Stimulated activated CD4-positive, alpha-beta T cell treated with anti-CD3 and anti-CD28 coated beads, Interleukin-4, amount 100 ng/mL, for 24 hours (primary cell): ENCODE data around the gene SBNO1.
"Not testable (repeated sequence)": the region's sequence is repeated elsewhere in the genome, so short reads cannot be mapped to it uniquely, and the experiment has no call there.

Experiments used
- DNase-seq: peaks from one replicate; pipeline ENCODE4 v3.0.0-alpha.2; 2020

Gene SBNO1

DNA sequence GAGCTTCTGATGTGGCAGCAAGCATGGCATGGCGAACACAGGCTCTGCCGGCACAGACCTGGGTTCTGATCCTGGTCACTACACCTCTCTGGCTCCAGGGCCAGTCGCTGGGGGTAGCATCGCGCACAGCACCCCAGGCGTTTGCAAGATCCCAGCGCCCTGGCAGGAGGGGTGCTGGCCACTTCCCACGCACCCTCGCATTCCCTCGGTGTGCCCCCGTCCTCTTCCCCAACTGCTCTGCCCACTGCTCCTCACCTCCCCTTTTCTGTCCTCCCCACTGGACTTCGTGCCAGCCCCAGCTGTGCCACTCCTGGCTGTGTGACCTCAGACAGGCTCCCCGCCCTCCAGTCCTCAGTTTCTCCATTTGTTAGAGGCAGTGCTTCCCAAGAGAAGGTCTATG is 95.8 kb downstream of the SBNO1 start:
- DNase-seq, result no peak

DNA sequence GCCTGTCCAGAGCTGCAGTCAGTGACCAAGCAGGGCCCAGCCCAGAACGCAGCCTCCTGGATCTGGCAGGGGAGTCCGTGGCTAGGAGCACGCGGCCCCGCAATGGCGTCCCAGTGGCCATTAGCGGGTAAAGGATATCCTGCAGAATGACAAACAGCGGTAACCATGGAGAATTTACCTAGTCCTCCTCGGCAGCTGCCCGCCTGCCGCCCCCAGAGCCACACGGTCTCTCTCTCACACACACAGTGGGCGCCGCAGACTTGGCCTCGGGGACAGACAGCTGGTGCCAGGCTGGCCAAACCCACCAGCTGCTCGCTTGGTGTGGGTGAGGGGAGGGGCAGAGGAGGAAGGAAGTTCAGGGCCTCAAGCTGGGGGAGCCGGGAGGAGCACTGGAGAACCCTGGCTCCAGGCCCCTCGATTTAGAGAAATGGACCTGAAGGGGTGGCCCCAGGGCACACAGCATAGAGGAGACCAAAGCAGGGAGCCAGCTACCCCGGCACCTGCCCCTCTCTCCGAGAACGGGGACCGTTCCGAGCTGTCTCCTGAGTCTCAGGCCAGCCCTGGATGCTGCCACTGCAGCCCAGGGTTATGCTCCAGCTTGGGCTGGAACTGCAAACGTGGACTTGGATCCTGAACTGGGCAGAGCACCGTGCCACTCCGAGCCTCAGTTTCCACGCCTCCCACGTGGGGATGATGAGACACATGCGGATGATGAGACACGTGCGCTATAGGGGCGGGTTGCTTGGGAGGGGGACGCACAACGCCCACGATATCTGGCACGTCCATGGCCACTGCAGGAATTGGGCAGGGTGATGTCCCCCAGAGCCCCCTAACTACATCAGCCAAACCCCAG is 96.4 kb downstream of the SBNO1 start:
- no peak for DNase-seq

DNA sequence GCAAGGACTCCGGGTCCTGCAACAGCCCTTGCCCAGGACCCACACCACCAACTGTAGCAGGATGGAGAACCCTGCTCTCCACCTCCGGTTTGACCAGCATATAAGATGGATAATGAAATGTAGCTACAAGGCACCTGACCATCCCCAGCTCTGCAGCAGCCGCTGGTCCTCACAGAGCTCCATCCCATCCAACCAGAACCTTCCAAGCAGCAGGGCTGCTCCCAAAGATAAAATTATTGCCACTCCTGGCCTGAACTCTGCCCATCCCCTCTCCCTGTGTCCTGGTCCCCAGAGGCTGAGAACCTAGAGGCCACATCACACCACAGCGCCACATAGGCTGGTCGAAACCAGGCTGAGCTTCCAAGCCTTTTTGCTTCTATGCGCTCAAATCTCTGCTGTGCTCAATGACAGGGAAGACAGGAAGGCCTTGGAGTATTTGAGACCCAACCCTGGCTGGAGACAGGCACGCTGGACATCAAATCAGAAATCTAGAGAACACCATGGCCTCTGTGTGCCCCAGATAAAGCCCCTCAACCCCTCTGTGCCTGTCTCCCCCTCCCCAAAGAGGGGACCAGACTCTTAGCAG is 97.2 kb downstream of the SBNO1 start:
- DNase-seq, result no peak

DNA sequence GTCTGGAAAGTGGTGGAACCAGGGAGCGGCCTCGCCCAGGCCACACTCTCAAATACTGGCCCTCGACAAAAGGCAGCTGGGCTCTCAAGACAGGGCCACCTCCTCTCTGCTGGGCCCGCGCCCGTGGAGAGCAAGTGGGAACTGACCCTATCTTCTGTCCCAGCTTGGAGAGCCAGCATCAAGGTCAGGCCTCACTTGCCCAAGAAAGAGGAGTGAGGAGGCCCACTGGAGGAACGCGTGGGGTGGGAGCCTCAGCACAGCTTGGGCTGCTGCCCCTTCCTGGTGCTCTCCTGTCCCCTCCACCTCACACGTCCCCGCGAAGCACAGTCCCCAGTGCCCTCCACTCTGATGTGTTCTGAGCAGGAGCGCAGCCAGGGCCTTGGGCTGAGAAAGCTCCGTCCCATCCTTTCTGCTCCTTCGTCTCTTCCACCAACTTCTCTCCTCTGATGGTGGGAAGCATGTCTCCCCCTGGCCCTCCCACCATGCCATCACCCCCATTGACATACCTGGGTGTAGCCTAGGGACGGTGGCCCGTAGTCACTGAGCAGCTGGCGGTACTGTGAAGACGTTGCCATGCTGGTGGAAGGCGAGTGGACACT is 97.9 kb downstream of the SBNO1 start:
- no peak for DNase-seq

DNA sequence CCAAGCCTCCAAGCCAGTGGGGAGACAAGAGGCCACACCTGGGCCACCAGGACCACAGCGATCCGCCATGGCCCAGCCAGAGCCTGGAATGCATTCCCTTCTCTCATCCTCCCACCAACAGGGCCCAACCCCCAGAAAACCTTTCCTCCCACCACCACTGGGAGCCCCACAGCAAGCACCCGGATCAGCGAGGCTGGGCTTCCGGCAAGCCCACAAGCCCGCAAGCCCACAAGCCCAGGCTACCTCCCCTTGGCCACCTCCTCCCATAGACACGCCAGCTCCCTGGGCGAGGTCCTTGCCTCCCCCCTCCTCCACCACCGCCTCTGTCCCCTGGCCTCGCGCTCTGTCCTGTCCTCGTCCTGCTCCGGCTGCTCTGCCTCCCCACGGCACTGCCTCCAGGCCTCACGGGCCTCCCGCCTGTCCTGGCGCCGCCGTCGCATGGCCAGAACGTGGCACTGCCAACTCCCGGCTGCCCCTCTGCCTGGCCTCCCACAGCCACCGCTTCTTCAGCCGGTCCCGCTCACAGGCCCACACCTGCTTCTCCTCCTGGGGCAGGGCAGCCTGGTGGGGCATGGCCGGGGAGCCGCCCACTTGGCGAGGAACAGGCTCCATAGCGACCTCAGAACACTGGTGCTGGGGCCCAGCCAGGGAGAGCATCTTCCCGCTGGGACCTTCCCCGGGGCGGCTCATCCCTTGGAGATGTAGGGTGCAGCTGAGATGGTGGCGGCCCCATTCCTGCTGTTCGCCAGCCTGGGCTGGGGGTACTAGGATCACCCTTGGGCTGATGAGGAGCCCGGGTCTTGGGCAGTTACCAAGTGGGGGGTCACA is 98.6 kb downstream of the SBNO1 start:
- DNase-seq, result no peak

DNA sequence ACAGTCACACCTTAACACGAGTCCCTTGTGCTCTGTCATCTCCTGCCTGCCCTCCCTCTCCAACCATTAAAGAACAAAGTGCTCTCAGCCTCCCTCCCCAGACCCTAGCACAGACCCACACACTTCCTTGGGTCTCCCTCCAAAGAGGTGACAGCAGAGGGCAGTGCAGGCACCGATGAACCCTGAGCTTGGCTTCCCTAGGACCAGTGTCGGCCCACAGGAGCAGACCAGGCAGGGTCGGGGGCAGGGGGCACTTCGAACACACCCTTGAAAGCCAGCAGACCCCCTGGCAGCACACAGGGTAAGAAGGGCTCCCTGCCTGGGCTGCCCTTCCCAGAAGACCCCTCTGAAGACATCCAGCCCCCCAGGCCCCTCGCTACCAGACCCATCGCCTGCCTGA is 100.0 kb downstream of the SBNO1 start:
- no peak for DNase-seq

DNA sequence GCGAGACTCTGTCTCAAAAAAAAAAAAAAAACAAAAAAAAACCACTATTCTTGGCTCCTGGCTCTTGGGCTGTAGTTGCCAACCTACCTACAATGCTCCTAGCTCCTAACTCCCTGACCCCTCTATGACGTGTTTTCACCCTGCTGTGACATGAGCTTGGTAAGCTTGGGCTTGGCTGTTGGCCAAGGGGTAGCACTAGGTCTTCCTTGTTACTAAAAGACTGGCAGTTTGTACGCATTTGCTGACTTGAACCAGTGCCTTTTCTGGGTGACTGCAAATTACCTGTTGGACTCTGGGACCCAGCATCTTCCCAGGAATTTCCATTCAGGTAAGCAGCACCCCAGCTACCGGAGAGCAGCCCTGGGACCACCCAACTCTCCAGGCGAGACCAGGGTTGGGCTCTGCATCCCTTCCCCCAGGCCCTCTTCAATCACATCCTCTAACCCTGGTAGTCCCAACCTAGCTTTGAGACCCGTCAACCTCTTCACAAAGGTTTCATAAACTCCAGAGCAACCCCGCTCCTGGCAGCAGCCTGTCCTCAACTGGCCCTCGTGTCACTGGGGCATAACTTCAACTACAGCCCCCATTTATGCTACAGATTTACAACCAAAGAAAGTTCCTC is 101.3 kb downstream of the SBNO1 start:
- DNase-seq, result no peak

DNA sequence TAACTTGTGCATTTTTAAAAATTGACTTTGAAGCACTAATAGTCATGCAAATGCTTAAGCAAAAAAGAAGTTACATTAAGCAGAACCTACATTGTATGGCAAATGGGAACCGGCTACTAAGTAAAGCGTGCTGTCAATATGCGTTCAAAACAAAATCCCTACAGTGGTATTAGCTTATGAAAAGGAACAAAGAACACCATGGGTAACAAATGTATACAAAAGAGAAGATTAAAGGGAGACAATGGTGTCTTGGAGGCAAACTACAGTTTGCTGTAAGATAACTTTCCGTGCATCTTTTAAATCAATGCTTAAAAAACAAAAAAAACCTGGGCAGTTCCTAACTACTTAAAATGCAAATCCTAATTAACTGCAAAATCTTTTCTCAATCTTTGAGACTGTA is 103.5 kb downstream of the SBNO1 start:
- no peak for DNase-seq

DNA sequence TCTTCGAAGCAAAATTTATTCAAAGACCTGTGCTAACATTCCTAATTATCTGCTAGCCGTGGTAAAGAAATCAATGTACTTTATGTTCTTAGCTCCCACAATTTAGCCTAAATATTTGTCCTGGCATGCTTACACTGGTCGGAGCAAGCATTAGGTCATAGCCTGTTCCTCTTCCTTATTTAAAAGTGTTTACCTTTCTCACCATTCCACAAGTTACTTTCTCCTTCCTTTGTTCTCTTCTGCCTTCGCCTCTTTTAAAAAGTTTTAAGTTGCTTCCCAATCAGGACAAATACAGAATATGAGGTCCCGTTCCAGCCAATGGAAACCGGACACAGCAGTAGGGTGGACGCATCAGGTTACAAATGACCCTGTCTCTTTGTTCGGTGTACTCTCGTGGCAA is 104.6 kb downstream of the SBNO1 start:
- DNase-seq, result no peak

DNA sequence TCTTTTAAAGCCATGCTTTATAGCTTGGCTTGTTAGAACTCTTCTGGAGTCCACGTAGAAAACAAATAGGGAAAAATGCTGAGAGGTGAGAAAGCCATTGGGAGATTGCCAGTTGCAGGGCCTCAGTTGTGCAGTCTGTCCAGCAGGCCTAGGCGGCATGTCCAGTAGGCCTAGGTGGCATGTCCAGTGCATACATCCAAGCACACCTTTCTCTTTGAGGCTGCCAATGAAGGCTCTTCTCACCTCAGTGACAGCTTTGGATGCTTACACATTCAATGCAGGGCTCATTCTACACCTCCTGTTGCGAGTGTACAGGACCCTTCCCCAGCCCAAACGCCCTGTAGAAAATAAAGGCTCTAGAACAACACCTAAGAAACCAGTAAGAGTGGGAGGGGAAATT is 106.1 kb downstream of the SBNO1 start:
- no peak for DNase-seq

DNA sequence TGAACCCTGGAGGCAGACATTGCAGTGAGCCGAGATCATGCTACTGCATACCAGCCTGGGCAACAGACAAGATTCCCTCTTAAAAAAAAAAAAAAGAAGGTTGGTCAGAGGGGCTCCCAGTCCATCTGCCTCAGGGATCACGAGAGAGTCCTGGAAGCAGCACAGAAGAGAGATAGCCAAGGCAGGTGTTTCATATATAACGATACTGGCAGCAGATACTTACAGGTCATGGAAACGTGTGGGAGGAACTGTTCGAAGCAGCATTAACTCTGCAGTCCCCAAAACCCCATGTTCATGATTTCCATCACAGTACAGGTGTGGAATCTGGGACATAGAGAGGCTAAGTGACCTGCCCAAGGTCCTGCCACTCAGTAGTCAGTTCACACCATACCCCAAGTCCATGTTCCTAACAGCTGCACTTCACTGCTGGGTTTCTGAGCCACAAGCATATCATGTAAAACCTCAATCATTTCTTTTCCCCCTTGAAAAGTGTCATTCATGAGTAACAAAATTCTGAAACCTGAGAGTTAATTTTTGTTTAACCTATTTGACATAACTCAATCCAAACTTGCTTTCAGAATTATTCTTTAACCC is 109.7 kb downstream of the SBNO1 start:
- no peak for DNase-seq

DNA sequence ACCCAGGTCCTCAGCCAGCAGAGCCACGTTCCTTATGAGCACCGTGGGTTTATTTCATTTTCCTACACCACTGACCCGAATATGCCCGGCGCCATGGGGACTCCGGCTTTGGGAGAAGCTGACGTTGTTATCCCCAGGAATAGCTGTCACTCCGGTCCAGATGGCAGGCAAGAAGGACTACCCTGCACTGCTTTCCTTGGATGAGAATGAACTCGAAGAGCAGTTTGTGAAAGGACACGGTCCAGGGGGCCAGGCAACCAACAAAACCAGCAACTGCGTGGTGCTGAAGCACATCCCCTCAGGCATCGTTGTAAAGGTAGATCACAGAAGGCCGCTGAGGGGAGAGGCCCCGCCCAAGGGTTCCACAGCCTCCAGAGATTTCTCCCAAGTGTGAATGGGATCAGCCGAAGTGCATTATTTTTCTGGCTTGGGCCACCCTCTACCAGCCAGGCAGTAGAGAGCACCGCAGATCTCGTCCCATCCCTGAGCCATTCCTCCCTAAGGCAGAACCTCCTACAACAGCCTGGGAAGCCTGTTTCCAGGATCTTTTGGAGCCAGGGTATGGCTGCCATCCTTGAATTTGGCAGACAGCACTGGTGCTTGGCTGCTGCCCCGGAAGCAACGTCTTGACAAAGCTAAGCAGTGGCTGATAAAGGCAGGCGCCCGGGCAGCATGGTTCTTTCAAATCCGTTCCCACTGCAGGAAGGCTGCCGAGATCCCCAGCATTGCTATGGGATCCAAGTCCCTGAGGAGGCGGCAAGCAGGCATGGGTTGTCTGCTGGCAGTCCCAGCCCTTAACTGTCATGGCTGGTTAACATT is 110.8 kb downstream of the SBNO1 start:
- DNase-seq, result no peak

DNA sequence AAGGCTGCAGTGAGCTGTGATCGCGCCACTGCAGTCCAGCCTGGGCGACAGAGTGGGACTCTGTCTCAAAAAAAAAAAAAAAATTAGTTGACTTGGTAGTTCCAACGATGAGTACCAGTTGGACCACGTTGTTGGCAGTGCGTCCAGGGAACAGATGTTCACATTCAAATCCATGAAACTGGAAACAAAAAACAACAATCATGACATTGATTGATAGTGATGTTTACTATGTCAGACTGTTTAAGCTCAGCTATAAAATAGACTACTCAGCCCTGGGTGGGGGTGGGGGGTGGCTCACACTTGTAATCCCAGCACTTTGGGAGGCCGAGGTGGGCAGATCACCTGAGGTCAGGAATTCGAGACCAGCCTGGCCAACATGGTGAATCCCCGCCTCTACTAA is 112.3 kb downstream of the SBNO1 start:
- not testable (repeated sequence) for DNase-seq

DNA sequence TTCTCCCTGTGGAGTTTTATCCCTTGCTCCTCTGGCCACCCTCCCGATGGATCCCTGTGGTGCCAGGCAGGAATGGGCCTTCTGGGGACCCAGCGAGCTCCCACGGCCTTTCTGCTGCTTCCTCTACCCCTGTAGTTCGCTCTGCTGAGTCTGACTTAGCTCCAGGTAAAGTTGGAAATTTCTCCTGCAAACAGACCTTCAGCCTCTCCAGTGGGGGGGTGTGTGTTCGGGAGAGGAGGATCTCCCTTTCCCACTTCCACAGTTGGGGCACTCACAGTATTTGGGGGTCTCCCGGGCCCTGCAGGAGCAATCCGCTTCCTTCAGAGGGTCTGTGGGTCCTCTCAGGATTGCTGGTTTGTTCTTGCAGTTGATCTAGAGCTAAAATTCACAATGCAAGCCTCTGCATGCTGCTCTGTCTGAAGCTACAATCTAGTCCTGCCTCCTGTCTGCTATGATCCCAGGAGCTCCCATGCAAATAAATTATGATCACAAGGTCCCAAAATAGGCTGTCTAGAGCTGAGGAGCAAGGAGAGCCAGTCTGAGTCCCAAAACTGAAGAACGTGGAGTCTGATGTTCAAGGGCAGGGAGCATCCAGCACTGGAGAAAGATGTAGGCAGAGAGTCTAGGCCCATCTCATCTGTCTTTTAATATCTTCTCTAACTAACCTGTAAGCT is 113.1 kb downstream of the SBNO1 start:
- DNase-seq, result no peak

DNA sequence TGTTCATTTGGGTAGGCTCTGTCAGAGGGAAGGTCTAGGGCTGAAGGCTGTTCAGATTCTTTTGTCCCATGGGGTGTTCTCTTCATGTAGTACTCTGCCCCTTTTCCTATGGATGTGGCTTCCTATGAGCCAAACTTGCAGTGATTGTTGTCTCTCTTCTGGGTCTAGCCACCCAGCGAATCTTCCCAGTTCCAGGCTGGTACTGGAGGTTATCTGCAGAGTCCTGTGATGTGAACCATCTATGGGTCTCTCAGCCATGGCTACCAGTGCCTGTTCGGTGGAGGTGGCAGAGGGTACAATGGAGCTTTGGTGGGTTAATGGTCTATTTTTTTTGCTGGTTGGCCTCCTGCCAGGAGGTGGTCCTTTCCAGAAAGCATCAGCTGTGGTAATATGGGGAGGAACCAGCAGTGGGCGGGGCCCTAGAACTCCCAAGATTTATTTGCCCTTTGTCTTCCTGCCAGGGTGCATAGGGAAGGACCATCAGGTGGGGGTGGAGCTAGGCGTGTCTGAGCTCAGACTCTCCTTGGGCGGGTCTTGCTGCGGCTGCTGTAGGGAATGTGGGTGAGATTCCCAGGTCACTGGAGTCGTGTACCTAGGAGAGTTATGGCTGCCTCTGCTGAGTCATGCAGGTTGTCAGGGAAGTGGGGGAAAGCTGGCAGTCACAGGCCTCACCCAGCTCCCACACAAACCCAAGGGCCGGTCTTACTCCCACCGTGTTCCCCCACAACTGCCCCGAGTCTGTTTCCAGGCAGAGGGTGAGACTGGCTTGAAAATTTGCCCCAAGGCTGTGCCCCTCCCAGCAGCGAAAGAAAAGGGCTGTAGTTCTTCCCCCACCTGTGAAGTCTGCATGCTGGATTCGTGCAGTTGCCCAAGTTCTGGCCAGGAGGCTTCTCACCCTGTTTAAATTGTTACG is 113.9 kb downstream of the SBNO1 start:
- DNase-seq, result no peak

DNA sequence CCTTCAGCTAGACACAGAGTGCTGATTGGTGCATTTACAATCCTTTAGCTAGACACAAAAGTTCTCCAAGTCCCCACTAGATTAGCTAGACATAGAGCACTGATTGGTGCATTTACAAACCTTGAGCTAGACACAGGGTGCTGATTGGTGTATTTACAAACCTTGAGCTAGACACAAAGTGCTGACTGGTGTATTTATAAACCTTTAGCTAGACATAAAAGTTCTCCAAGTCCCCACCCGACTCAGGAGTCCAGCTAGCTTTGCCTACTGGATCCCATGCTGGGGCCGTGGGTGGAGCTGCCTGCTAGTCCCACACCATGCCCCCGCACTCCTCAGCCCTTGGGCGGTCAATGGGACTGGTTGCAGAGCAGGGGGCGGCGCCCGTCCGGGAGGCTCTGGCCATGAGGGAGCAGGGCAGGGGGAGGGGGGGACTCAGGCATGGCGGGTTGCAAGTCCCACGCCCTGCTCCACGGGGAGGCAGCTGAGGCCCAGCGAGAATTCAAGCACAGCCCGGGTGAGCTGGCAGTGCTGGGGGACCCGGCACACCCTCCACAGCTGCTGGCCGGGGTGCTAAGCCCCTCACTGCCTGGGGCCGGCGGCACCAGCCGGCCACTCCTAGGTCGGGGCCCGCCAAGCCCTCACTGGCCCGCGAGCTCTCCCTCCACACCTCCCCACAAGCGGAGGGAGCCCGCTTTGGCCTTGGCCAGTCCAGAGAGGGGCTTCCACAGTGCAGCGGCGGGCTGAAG is 115.5 kb downstream of the SBNO1 start:
- DNase-seq, result not testable (repeated sequence)

DNA sequence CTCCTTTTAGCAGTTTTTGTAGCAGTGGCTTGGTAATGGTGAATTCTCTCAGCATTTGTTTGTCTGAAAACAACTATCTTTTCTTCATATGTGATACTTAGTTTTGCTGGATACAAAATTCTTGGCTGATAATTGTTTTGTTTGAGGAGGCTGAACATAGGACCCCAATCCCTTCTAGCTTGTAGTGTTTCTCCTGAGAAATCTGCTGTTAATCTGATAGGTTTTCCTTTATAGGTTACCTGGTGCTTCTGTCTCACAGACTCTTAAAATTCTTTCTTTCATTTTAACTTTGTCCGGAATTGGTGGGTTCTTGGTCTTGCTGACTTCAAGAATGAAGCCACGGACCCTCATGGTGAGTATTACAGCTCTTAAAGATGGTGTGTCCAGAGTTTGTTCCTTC is 116.5 kb downstream of the SBNO1 start:
- not testable (repeated sequence) for DNase-seq

DNA sequence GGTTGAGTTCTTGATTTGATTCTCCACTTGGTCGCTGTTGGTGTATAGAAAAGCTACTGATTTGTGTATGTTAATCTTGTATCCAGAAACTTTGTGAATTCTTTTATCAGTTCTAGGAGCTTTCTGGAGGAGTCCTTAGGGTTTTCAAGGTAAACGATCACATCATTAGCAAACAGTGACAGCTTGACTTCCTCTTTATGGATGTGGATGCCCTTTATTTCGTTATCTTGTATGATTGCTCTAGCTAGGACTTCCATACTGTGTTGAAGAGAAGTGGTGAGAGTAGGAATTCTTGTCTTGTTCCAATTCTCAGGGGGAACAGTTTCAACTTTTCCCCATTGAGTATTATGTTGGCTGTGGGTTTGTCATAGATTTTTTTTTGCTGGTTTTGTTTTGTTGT is 119.0 kb downstream of the SBNO1 start:
- DNase-seq, result no peak

DNA sequence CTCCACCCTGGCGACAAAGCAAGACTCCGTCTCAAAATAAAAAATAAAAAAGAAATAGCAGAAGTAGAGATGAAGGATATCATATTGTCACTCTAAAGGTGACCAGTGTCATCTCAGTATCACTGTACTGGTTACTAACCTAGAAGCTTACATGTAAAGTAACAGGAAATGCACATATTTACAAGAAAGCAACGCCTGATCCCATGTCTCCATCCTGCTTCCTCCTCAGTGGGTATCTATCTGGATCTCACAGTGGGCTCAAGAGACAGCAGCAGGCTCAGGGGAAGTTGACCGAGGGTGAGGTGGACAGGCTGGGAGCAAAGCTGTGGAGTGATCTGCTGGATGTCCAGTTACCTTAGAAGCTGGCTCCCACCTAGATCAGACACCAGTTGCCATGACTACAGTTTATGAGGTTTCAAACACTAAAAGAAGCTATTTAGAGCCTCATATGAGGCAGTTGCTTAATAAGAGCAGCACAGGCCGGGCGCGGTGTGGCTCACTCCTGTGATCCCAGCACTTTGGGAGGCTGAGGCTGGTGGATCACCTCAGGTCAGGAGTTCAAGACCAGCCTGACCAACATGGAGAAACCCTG is 120.9 kb downstream of the SBNO1 start:
- no peak for DNase-seq
